A673 (cell line): Measurements from ENCODE around the gene THAP4.

Experiments used
- CTCF ChIP-seq: fragments of 300-800, 200-600 bp; sonication (generic); conservative IDR thresholded peaks from 2 replicates; pipeline ENCODE4 v1.5.1; 2017; ENCODE audit warnings: low read depth, mild to moderate bottlenecking, antibody characterized with exemption, low read length, moderate library complexity, mixed read lengths
- EZH2 ChIP-seq: fragments of 200-600 bp; sonication (generic); IDR thresholded peaks from 2 replicates; pipeline ENCODE4 v1.6.1; 2017; ENCODE audit warnings: borderline replicate concordance, low read depth, mild to moderate bottlenecking, mixed read lengths, antibody characterized with exemption, low read length; ENCODE audit not compliant: poor library complexity, severe bottlenecking

- no peak for TF ChIP-seq CTCF
- TF ChIP-seq EZH2: no peak
Observed at GRCh38 chr2:241606186-241606585, 30.8 kb downstream of the THAP4 start.
